Medulla oblongata (tissue), 1 donor: Measurements from ENCODE around the gene HAP1.
"Not testable (repeated sequence)": the region's sequence is repeated elsewhere in the genome, so short reads cannot be mapped to it uniquely, and the experiment has no call there.

Experiments
- DNase-seq: peaks from one replicate; pipeline ENCODE4 v3.0.0-alpha.2; 2015; ENCODE audit errors: extremely low spot score

The HAP1 gene

GRCh38 chr17:41691031-41691777 is 43.2 kb downstream of the HAP1 start:
- no peak for DNase-seq

- no peak for DNase-seq
These were observed 43.9 kb downstream of the HAP1 start for GRCh38 chr17:41690497-41690896.

DNA sequence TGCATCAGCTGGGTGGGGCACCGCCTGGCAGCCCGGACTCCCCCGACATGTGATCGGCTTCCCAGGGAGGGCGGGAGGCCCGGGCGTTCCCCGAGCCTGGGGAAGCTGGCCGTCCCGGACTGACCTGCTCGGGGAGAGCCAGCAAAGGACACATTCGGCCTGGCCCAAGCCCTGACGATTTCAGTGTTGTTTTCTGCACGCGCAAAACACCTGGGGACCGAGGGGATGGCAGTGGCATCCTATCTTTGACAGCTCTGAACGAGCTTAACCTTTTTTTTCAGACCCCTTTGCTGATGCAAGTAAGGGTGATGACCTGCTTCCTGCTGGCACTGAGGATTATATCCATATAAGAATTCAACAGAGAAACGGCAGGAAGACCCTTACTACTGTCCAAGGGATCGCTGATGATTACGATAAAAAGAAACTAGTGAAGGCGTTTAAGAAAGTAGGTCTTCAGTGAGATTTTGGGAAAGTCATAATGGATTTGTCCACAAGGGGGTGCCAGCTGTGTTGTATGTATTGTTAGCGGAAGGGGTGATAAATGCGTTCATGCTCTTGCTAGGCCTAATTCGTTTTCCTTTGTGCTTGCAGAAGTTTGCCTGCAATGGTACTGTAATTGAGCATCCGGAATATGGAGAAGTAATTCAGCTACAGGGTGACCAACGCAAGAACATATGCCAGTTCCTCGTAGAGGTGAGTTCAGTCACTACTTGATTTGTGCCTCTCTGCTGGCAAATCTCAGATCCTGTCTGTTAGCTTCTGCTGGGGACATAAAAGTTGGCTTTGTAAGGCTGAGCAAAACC is 44.7 kb downstream of the HAP1 start:
- DNase-seq = peak; percentile 70

GRCh38 chr17:41688641-41689496 is 45.6 kb downstream of the HAP1 start, which contains the start of gene EIF1:
Gene EIF1, plus strand, starts transcription at chr17:41688885. Its CDS starts 154 bp downstream, at chr17:41689039.
- DNase-seq = peak; percentile 100

- peak; percentile 58 for DNase-seq
These were observed 46.4 kb downstream of the HAP1 start for GRCh38 chr17:41687828-41688640.

DNA sequence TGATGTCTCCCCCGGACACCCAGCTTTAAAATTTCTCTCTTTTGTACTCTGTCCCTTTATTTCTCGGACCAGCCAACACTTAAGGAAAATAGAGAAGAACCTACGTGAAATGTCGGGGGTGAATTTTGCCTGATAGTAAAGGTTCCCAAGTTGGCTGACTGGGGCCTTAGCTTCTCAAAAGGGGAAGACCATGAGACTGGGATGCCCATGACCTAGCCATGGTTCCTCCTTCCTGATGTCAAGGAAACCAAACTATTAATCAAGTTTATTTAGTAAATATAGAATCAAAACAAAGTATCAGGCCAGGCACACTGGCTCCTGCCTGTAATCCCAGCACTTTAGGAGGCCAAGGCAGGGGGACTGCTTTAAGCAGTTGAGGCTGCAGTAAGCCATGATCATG is 48.2 kb downstream of the HAP1 start:
- no peak for DNase-seq

DNA sequence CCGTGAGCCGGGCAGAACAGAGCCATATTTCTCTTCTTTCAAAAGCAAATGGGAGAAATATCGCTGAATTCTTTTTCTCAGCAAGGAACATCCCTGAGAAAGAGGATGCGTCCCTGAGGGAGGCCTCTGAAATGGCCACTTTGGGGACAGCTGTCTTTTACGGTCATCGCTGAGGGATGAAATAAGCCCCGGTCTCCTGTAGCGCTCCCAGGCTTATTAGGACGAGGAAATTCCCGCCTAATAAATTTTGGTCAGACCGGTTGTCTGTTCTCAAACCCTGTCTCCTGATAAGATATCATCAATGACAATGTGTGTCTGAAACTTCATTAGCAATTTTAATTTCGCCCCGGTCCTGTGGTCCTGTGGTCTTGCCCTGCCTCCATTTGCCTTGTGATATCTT is 48.7 kb downstream of the HAP1 start:
- DNase-seq = not testable (repeated sequence)

DNA sequence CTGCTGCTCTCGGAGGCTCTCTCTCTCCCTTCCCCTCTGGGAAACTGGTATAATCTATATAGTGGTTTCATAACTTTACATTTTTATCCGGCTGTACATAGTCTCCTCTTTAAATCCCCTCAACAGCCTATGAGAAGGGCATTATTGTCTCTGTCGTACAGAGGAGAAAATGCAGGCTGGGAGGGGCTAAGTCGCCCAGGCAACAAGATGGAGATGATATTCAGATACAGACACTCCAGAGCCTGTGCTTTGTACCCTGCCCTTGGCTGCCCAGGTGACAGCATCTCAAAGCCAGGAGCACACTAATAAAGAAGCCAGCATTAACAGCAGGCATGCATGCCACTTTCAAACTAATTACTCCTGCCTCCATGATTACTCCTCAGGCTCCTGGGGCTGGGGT is 50.4 kb downstream of the HAP1 start:
- no peak for DNase-seq

DNA sequence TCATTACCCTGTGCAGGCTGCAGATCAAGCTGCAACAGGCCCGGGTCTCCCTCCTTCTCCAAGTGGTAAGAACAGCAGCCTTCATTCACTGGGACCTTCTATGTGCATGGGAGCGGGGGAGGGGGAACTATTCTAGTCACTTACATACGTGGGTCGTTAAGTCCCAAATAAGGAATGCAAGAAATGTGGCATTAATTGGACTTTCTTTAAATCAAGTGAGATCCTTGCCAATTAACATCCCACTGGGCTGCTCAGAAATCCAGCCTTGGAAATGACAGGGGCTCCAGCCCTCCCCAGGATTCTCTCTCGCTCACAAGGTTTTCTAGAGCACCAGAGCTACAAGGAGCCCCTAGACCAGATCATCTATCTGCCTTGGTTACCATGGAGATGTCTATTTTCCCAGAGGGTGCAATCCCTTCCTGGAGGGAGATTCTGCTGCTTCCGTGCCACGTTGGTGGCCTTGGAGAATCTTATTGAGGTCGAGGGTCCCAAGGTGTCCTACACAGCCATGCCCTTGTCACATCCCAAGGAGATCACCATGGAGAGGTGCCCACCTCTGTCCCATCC is 50.9 kb downstream of the HAP1 start:
- no peak for DNase-seq

DNA sequence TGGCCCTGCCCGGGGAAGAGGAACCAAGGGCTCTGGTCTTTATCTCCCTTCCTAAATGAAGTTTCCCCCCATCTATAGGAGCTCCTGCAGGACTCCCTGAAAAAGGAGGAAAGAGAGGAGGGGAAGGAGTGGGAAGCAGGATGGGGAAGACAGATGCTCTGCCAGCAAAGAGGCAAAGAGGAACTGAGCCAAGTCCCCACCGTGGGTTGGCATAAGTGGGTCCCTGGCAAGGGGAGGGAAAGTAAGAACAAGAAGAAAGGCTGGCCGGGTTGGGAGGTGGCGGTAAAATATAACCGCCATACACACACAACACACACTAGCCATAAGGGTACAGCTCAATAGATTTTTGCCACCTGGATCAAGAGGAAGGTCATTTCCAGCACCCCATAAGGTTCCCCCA is 51.8 kb downstream of the HAP1 start:
- DNase-seq = no peak

GRCh38 chr17:41681776-41682175 is 52.7 kb downstream of the HAP1 start:
- no peak for DNase-seq

DNA sequence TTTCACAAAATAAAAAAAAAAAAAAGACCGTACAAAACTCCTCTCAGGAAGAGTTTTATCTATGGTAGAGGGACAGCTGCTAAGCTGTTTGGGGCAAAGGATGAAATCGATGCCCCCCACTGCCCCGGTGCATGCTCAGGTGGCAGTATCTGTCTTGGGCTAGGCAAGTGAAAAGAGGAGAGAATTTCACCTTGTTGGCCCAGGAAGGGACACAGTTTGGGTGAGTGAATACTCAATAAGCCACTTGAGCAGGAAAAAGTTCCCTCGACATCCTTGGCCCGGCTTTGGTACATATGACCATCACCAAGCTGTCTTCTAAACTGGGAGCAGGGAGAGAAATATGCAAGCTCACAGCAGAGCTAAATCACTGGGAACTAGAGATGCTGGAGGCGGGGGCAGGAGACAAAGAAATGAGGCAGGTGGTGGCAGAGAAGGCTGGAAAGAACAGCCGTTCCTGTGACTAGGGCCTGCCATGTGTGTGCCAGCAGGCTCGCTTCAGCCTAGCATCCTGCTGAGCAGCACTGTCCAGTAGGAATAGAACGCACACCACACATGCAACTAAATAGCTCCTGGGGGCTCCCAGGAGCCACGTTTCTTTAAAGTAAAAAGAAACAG is 53.9 kb downstream of the HAP1 start:
- no peak for DNase-seq

DNA sequence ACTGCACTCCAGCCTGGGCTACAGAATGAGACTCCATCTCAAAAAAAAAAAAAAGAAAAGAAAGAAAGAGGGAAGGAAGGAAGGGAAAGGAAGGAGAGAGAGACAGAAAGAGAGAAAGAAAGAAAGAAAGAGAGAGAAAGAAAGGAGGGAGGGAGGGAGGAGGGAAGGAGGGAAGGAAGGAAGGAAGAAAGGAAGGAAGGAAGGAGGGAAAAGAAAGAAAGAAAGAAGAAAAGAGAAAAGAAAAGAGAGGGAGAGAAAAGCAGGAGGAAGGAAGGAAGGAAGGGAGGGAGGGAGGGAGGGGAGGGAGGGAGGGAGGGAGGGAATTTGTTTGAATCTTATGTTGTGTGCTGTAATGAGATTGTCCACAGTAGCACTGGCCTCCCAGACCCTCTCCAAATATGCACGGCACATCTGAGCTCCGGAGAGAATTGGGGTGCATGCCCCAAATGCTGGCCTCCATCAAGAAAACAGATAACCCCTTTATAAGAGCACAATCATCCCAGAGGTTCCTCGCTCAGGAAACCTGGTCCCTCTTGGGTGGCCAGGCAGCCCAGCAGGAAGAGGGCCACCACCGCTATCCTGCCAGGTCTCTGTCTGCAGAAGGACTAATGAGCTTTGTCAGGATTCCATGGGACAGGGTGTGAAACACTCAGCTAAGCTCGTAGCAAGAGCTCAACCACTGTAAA is 54.6 kb downstream of the HAP1 start:
- no peak for DNase-seq

- no peak for DNase-seq
These were observed 55.3 kb downstream of the HAP1 start for GRCh38 chr17:41678907-41679739.

DNA sequence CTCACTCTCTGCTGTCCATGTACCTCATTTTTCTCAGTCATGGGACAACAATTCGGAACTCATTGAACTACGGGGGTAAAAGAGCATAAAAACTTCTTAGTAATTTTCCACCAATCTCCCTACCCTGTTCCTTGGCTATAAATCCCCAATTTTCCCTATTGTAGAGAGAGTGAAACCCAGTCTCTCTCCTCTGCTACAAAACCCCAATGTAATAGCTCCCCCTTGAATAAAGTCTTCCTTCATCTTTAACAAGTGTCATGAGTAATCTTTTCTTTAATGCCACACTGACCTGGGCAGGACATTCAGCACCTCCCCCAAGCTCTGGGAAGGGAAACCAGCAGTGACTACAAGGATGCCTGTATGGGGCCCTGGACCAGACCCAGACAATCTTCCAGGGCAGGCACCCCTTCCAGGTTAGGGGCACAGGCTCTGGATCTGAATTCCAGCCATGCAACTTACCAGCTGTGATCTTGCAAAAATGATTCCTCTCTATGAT is 56.0 kb downstream of the HAP1 start:
- DNase-seq = no peak

DNA sequence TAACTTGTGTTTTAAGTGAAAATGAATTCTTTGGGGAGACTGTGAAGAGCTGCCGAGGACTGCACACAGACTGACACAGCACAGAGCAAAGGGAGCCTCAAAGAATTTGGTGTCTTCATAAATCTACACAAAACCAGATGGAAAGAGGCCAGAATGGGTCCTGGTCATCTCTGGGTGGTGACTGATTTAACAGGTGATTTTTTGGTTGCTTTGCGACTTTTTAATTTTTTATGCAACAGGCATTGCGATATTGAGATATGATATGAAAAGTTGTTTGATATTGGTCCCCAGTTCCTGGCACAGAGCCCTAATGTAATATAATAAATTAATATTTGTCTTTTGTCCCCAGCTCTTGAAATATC is 58.4 kb downstream of the HAP1 start:
- DNase-seq = no peak

- not testable (repeated sequence) for DNase-seq
These were observed 59.0 kb downstream of the HAP1 start for GRCh38 chr17:41675157-41676057.
